Measurements from ENCODE around the gene NUDT2. TPM values are rescaled to one million over a fixed set of nuclear protein-coding genes. Genes with fewer than 3 reads are reported as not detected.

Gene NUDT2
- polyA plus RNA-seq, 1 experiment, result 39.5 TPM

- no peaks in the 10 kb centered on the region for H3K36me3 ChIP-seq (ENCODE audit: control insufficient read depth, insufficient read depth, low read length)
- TF ChIP-seq, protein P1, sequence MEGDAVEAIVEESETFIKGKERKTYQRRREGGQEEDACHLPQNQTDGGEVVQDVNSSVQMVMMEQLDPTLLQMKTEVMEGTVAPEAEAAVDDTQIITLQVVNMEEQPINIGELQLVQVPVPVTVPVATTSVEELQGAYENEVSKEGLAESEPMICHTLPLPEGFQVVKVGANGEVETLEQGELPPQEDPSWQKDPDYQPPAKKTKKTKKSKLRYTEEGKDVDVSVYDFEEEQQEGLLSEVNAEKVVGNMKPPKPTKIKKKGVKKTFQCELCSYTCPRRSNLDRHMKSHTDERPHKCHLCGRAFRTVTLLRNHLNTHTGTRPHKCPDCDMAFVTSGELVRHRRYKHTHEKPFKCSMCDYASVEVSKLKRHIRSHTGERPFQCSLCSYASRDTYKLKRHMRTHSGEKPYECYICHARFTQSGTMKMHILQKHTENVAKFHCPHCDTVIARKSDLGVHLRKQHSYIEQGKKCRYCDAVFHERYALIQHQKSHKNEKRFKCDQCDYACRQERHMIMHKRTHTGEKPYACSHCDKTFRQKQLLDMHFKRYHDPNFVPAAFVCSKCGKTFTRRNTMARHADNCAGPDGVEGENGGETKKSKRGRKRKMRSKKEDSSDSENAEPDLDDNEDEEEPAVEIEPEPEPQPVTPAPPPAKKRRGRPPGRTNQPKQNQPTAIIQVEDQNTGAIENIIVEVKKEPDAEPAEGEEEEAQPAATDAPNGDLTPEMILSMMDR (IDR thresholded peaks at IDR 0.05; ENCODE audit: insufficient read depth, low read depth, low read length), result no peak
- CTCF ChIA-PET, result interaction anchor here (0.7 to 6.6 kb wide), 11 partner anchors 27 to 303 kb away, joined by 3 to 59 read pairs (median 3); no protein-coding TSS in a partner anchor
- peaks cover 6% of the 10 kb centered on the region for H3K27me3 ChIP-seq (ENCODE audit: control insufficient read depth, insufficient read depth, low read length)
- H3K4me3 ChIP-seq (ENCODE audit: low read depth, low read length), result peak overlapping the region; percentile 57
- DNase-seq (ENCODE audit: low read depth), result no peak
- POLR2A ChIA-PET, result no interaction called here
Observed at GRCh38 chr9:34377404-34377746, 48.0 kb downstream of the NUDT2 start.

DNA sequence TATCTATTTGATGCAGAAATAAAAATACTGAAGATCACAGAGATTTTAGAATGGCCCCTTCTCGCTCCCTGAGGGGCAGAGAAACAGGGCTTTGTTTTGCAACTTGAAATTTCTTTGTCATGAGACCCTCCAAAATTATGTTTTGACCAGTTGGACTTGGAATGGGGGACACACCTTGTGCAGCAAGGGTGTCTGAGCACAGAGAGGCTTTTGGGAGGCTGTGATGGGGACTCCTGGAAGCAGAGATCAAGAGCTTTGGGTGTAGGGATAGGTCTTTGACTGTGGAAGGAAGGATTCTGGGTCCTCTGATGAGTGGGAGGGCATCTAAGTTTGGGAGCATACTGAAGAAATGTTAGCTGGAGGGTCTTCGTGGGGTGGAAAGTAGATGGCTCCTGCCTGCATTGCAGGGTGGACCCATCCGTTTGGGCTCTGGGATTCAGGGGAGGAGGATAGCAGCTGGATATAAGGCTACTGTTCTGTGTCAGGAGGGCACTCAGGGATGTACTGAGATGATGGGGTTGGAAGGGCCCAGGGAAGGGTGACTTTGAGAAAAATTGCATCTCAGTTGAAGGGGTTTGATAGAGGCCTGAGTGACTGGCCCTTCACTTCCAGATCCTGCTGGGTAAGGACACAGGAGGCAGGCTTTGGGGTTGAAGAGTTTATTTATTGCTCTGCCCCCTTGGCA is 49.1 kb downstream of the NUDT2 start:
- CTCF ChIA-PET, result interaction anchor here (0.6 to 6.6 kb wide), 21 partner anchors 8 to 403 kb away, joined by 3 to 59 read pairs (median 4); partner anchors contain the start of gene CNTFR
- POLR2A ChIA-PET, result interaction anchor here (0.5 kb wide), 1 partner anchor 165 kb away, joined by 6 read pairs; no protein-coding TSS in a partner anchor
- no peak for DNase-seq (ENCODE audit: low read depth)
- Histone ChIP-seq H3K36me3 (ENCODE audit: control insufficient read depth, insufficient read depth, low read length) (no peaks in the 10 kb centered on the region), H3K27me3 (ENCODE audit: control insufficient read depth, insufficient read depth, low read length) (peaks cover 4% of the 10 kb centered on the region), H3K4me3 (ENCODE audit: low read depth, low read length) (no peak overlapping the region)
- TF ChIP-seq, protein P1 (IDR thresholded peaks at IDR 0.05; ENCODE audit: insufficient read depth, low read depth, low read length), result no peak

DNA sequence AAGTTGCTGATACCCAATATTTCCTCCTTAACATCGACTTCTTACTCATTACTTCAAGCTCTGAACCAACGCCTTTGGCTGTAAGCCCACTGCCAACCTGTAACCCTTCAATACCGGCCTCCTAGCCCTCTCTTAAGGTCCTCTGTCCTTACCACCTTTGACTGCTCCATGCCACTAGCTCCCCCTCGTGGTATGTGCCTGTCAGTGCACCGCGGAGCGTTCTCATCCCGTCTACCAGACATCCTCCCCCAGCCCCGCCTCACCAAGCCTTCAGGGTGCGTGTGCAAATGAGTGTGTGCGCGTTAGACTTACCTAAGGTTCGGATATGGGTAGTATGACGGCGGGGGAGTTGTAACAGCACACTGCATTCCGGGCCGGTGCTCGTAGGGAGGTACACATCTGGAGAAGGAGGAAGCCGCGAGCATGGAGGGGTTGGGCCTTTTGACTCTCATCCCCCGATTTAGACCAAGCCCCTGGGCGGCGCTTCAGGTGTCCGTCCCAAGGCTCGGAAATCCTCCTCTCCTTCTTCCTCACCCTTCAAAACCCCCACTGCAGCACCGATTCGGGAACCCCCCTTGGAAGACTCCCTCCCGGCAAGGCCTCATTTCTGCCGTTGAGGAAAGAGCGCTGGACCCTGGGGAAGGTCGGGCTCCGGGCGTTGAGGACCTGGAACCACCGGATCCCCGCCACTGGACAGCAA is 50.1 kb downstream of the NUDT2 start:
- TF ChIP-seq, protein P1 (IDR thresholded peaks at IDR 0.05; ENCODE audit: insufficient read depth, low read depth, low read length), result peak; percentile 99
- ChIA-PET POLR2A (interaction anchor here (0.5 kb wide), 1 partner anchor 164 kb away, joined by 6 read pairs; no protein-coding TSS in a partner anchor), CTCF (interaction anchor here (0.5 to 6.6 kb wide), 19 partner anchors 8 to 756 kb away, joined by 3 to 59 read pairs (median 4); partner anchors contain the start of gene CNTFR)
- Histone ChIP-seq H3K36me3 (ENCODE audit: control insufficient read depth, insufficient read depth, low read length) (no peaks in the 10 kb centered on the region), H3K27me3 (ENCODE audit: control insufficient read depth, insufficient read depth, low read length) (peaks cover 3% of the 10 kb centered on the region; the same call in 1 of the 2 replicates), H3K4me3 (ENCODE audit: low read depth, low read length) (0 out of 2 replicates have a peak overlapping the region, but pooled peaks have one; percentile 10)
- no peak for DNase-seq (ENCODE audit: low read depth)

DNA sequence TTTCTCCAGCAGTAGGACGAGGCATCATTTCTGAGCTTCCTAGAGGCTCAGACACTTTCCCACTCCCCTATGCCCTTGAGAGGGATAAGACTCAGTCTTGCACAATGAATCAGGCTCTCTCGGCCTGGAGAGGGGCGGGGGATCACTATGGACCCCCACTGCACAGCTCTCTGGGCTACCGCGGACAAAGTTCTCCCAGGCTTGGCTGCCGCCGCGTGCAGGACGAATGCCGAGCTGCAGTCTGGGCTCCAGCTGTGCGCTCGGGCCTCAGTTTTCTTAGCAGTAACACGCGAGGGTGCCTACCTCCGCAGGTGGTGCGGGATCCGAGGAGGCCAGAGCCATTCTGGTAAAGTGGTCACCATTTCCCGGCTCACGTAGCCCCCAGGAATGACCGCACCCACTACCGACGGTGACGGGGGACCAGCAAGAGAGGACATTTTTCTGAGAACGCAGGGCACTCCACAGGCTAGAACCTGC is 50.7 kb downstream of the NUDT2 start:
- Histone ChIP-seq H3K4me3 (ENCODE audit: low read depth, low read length) (no peak overlapping the region), H3K27me3 (ENCODE audit: control insufficient read depth, insufficient read depth, low read length) (peaks cover 3% of the 10 kb centered on the region; the same call in 1 of the 2 replicates), H3K36me3 (ENCODE audit: control insufficient read depth, insufficient read depth, low read length) (no peaks in the 10 kb centered on the region)
- CTCF ChIA-PET, result interaction anchor here (1.1 to 6.6 kb wide), 11 partner anchors 9 to 224 kb away, joined by 3 to 59 read pairs (median 10); partner anchors contain the start of gene CNTFR
- TF ChIP-seq, protein P1 (IDR thresholded peaks at IDR 0.05; ENCODE audit: insufficient read depth, low read depth, low read length), result no peak
- POLR2A ChIA-PET, result no interaction called here
- no peak for DNase-seq (ENCODE audit: low read depth)
